GM15510 (cell line): Measurements from ENCODE around the gene CFAP410.

Experiments used
- POLR2A ChIP-seq: IDR thresholded peaks from 3 replicates; pipeline ENCODE4 v1.6.1; 2011; ENCODE audit warnings: borderline replicate concordance; ENCODE audit not compliant: insufficient read length; ENCODE audit errors: extremely low read depth

The CFAP410 gene

DNA sequence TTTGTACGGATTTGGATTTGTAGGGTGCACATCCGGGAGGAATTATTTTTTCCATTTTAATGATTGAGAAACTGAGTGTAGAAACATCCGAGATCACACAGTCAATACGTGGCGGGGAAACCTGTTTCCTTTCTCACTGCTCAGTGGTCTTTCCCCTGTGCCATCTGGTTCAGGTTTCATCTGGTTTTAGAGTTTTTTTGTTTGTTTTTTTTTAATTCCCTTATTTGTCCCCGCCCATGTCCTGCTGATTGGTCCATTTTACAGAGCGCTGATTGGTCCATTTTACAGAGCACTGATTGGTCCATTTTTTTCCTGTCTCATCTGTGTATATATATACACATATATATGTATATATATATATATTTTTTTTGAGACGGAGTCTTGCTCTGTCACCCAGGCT lies 20.2 kb upstream of the CFAP410 start:
- TF ChIP-seq POLR2A = no peak

DNA sequence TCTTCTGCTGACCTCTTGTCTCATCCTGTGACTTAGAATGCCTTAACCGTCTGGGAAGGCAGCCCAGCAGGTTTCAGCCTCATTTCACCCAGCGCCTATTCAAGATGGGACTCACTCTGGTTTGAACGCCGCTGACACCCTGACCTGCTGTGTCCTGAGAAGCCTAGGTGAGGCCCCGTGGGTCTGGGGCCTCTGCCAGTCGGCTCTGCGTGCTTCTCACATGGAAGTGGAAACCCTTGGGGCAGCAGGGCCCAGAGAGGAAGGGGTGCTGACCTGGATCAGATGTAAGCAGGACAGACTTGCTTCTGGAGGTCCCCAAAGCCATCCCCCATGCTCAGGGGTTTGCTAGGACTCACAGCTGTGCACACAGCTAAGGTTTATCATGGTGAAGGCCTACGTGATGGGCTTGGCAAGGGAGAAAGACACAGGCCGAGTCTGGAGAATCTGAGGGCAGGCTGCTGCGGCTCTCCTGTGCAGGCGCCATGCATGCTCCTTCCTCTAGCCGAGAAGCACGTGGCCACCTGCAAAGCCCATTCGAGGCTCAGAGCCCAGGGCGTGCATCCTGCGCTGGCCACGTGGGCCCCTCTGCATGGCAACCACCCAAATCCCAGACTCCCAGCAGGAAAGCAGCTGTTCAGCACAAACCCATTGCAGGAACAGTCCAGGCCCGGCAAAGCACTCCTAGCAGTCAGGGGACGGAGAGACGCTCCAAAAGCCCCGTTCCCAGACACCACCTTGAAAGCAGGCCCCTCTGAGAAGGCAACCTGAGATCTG lies 18.1 kb upstream of the CFAP410 start:
- no peak for TF ChIP-seq POLR2A

DNA sequence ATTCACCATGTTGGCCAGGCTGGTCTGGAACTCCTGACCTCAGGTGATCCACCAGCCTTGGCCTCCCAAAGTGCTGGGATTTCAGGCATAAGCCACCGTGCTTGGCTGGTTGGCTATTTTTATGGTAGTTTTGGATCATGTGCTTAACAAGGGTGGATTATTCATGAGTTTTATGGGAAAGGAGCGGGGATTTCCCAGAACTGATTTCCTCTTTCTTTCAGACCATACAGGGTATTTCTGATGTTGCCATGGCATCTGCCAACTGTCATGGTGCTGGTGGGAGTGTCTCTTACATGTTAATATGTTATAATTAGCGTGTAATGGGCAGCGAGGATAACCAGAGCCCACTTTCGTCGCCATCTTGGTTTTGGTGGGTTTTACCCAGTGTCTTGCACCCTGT lies 17.4 kb upstream of the CFAP410 start:
- TF ChIP-seq POLR2A = no peak

DNA sequence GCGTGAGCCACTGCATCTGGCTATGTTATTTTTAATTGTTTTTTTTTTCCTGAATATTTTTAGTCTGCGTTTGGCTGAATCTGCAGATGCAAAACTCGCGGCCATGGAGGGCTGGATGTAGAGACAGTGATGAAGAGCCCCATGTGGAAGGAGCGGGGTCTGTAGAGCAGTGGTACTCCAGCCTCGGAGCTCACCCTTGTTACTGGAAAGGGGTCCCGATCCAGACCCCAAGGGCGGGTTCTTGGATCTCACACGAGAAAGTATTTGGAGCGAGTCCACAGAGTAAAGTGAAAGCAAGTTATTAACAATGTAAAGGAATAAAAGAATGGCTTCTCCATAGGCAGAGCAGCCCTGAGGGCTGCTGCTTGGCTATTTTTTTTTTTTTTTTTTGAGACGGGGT lies 17.0 kb upstream of the CFAP410 start:
- no peak for TF ChIP-seq POLR2A

DNA sequence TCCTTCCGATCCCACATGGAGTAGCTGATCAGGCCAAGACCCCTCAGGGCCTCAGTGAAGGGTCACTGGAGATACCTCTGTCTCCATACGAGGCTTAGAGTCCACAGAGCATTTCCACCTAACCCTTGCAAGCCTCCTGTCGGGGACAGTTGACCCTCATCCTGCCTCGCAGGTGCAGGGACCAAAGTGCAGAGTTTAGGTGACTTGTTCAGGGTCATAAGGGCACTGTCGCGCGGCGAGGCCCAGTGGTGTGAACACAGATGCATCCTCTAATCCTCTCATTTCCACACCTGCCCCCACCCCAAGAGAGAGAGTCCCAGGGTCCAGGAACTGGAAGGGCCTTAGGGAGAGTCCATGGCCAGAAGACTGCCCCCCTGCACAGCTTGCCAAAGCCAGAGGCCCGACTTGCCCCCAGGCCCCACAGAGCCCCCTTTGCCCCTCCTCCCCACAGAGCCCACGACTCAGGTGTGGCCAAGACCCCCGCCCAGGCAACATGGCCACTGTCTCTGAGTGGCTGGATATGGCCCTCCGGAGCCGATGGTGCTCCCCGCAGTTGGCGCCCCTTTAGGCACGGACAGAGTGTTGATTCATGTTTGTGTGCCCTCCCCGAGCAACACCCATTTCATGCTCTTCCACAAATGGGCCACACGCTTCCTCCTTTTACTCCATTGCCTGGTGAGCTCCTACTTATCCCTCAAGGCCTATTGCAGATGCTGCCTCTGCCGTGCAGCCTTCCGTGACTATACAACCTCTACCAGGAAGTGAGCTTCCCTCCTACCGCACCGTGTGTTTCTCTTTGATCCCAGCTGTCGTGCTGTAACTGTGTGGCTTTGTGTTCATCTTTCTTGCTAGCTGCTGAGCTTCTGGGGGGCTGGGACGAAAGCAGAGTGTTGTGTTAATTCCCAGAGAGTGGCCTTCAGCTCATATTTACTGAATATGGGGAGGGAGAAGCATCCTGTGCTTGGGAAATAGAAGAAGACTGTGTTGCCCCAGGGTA lies 15.9 kb upstream of the CFAP410 start:
- TF ChIP-seq POLR2A = no peak

DNA sequence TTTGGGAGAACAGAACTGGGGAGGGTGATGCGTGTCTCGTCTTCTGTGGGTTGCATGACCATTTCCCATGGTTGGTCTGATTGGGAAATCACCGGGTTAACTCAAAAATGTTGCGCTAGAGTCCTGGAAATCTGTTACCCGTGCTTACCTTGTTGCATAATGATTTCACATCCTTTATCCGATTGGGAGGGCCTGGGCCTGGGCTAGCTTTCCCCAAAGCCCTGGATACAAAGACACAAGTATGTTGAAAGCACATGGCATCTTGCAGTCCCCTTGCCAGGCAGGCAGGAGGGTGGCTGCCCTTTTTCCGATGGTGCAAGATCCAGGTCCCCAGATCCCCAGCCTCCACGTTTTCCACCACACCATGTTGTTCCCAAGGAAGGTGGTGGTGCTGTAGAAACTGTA lies 14.8 kb upstream of the CFAP410 start:
- TF ChIP-seq POLR2A = no peak

DNA sequence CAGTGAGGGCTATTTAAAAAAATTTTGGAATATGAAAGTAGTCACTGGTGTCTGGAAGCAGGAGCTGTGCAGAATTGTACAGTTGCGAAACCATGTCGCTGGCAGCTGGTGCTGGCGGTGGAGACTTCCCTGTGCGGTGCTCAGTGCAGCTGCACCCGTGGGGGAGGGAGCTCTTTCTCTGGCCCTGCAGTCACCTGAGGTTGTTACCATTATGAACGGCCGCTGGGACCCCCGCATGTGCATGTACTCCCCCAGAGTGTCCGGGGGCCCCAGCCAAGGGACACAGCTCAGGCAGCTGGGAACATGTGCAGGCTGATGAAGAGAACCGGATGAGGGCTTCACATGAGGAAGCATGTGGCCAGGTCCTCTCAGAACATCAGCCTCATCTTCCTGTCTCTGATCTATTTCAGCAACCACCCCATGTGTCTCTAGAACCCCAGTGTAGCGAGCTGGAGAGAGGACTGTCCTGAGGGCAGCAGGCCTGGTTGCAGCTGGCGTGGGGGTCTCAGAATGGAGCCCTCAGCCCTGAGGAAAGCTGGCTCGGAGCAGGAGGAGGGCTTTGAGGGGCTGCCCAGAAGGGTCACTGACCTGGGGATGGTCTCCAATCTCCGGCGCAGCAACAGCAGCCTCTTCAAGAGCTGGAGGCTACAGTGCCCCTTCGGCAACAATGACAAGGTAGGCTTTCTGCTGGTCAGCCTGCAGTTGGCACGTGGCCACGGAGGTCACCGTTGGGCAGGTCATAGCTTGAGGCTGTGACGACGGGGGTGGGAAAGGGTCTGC lies 14.2 kb upstream of the CFAP410 start, which contains the start of gene TRPM2:
TRPM2 (plus strand) TSS at position 431 of the 780 bp plus-strand sequence; CDS start at position 511, 80 bp downstream.
- peak; percentile 15 for TF ChIP-seq POLR2A

DNA sequence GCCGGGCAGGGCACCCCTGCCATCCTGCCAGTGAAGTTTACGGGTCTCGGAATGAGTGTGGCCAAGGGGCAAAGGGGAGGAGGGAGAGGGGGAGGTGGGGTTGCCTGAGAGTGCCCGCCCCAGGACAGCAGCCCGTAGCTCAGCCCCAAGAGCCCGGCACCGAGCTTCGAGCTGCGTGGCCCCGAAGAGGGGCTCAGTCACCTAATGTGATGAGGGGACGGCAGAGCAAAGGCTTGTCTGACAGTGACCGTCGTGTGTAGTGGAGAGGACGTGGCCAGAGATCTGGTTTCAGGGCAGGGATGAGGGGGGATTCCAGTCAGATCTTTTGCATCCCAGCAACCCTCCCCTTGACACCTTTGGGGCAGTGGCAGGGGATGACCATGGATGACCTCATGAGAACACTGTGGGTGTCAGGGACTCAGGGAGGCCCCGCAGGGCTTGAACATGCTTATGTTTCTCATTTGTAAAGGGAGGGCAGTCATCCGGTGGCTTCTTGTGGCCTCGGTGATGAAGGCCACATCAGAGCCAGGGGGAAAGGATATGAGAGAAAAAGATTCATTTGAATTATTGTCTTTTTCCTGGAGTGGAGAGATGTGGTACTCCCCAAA lies 13.2 kb upstream of the CFAP410 start:
- TF ChIP-seq POLR2A = no peak

DNA sequence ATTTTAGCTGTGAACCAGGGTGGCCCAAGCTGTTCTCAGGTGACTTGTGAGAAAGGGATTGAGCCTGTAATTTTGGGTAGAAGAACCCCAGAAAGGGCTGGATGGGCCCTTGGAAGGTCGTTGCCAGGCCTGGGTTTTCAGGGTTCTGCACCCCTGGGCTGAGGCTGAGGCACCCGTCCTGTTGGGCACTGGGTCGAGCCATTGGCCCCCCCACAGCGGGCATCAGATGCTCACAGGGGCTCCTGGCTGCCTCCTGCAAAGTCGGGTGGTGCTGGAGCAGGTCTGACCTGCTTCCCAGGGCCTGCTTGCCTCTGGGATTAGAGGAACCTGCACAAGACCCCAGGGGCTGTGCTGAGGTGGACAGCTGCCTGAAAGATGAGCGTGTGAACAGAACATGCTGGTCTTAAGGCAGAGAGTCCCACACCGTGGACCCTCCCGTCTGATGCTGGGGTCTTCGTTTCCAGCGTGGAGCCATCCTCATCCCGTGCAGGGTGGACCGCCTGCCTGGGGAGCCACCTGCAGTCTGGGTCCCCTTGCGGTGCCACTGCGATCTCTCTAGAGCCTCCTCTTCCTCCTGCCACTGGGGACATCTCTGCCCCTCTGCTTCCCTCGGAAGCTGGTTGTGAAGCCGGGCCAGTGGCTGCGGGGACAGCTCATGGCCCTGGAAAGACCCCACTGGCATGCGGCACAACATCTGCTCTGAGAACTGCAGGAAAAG lies 12.5 kb upstream of the CFAP410 start:
- no peak for TF ChIP-seq POLR2A

DNA sequence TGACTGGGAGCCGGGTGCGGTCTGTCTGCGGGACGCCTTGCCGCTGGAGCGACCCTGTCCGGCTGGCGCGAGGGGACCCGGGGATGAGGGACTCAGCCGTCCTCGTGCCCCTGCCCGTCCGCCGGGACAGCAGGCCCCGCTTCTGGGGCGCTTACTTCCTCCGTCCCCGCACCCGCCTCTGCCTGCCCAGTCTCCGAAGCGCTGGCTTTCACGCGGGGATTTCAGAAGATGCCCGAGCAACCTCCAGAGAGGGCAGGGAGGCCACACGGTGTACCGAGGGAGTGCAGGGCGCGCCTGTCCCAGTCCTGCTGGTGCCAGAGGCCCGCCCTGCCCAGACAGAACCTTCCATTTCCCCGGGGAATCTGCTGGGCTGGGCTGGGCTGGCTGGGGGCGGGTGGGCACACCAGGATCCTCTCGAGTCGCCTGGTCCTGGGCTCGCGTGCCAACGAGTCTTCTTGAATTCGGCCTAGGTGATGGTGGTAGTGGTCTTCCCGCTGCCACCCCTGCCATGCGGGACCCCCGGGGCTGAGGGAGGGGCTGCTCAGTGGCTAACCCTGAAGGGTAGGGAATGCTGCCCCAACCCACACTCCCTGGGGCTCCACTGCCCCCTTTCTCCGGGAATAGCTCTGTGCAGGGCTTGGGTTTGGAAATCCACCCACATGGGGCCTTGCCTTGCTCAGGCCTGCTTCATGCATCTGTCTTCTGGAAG lies 11.7 kb upstream of the CFAP410 start:
- no peak for TF ChIP-seq POLR2A

DNA sequence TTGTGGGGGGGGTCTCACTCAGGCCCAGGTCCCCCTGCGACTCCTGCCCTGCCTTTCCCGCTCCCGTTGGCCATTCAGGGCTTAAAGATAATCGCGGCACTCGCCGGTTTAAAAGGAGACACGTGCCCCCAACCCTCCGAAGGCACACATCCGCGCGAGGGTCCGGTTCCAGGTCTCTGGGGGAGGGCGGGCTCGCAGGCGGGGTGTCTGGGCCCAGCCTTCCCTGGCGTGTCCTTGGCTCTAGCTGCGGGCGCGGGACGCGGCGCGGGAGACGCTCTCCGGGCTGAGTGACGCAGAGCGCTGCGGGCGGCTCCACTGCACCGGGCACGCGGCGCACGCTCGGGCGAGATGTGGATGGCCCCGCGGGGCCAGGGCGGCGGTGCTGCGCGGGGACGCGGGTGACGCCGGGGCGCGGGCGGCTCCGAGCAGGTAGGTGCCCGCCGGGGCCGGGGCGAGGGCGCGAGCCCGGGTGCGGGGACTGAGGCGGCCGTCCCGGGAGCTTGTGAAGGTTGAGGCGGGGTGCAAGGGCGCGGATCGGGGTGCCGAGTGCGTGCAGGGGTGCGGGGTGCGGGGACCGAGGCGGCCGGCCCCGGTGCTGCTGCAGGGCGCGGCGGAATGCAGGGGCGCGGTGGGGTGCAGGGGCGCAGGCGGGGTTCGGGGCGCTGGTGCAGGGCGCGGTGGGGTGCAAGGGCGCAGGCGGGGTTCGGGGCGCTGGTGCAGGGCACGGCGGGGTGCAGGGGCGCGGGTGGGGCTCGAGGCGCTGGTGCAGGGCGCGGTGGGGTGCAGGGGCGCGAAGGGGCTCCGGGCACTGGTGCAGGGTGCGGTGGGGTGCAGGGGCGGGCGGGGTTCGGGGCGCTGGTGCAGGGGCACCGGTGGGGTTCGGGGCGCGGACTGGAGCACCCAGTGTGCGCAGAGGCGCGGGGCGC lies 10.9 kb upstream of the CFAP410 start:
- TF ChIP-seq POLR2A = no peak

DNA sequence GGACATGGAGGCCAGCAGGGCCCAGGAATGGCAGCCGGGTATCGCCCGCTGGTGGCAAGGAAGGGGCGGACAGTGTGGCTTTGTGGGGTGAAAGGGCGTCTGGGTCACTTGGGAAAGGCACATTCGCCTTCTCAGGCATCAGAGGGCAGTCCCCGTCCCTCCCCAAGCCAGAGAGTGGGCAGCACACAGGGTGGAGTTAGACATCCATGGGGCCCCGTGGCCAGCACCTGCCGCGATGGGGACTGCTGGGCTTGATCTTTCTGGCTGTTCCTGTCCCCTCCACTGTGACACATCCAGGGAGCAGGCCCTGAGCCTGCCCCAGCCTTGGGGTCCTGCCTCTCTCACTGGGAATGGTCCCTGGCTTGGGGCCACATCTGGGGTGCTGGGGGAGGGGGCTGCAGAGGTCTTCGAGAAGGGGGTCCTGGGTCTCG lies 10.2 kb upstream of the CFAP410 start:
- TF ChIP-seq POLR2A = no peak
